Adrenal gland (tissue), 5 donors: ENCODE measurements around the gene ADGRA1.

Source experiments
- POLR2A ChIP-seq, 2 donors: fragments of 450-650 bp; IDR thresholded peaks; one replicate each; pipeline ENCODE4 v1.6.1; 2017; ENCODE audit warnings: antibody characterized with exemption in 2 of 2, mild to moderate bottlenecking in 2 of 2, moderate library complexity in 1 of 2
- TF ChIP-seq, protein P1 (sequence below), 6 experiments: fragments of 450-650 bp in 4 of 6; fragments of 200-600 bp in 2 of 6; sonication (generic) in 1 of 6; IDR thresholded peaks; 1 replicate in 5 of 6; 2 replicates in 1 of 6; pipeline versions ENCODE4 v1.5.1 to v1.8.0; 2016 to 2021; ENCODE audit warnings: antibody characterized with exemption in 6 of 6, mild to moderate bottlenecking in 2 of 6, moderate library complexity in 1 of 6
- donor health status: DM: no; HTN: no; CAD: no.

DNA sequence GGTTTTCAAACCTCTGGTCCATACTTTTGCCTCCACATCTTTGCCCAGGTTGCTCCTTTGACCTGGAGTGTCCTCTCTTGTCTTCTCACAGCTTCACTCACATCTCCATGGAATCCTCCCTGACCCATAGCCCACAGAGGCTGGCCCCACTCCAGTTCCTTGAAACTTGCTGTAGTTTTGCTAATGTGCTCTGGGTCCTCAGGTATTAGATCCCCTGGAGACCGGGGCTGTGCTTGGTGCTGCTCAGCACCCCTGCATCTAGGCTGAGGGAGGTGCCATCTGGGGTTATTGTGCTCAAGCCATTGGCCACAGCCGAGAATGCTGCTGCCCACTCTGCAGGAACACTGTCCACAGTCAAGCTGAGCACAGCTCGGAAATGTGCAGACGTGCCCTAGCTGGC lies 88.8 kb downstream of the ADGRA1 start:
- TF ChIP-seq, protein P1, sequence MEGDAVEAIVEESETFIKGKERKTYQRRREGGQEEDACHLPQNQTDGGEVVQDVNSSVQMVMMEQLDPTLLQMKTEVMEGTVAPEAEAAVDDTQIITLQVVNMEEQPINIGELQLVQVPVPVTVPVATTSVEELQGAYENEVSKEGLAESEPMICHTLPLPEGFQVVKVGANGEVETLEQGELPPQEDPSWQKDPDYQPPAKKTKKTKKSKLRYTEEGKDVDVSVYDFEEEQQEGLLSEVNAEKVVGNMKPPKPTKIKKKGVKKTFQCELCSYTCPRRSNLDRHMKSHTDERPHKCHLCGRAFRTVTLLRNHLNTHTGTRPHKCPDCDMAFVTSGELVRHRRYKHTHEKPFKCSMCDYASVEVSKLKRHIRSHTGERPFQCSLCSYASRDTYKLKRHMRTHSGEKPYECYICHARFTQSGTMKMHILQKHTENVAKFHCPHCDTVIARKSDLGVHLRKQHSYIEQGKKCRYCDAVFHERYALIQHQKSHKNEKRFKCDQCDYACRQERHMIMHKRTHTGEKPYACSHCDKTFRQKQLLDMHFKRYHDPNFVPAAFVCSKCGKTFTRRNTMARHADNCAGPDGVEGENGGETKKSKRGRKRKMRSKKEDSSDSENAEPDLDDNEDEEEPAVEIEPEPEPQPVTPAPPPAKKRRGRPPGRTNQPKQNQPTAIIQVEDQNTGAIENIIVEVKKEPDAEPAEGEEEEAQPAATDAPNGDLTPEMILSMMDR (IDR thresholded peaks at IDR 0.05): no peak
- no peak for TF ChIP-seq POLR2A (IDR thresholded peaks at IDR 0.05)
